Tibial artery (tissue), 4 donors: ENCODE data around the gene SNAPC2.
A peak's percentile ranks its signal among the peaks of the same experiment; 100 is the strongest.

Experiments used
- DNase-seq, 2 donors: peaks; one replicate each; pipeline ENCODE4 v3.0.0-alpha.2; 2019
- H3K27ac ChIP-seq, 2 donors: fragments of 200-600 bp; sonication (generic) in 1 of 2; 1 replicate in 1 of 2; 2 replicates in 1 of 2; pipeline ENCODE4 v1.5.1; 2018 to 2019; ENCODE audit warnings: mild to moderate bottlenecking in 1 of 2
- H3K27me3 ChIP-seq, 2 donors: fragments of 200-600 bp; sonication (generic) in 1 of 2; one replicate each; pipeline versions ENCODE4 v1.5.1 to v1.6.0; 2016 to 2019
- H3K36me3 ChIP-seq, 3 donors: fragments of 200-600 bp; sonication (generic) in 2 of 3; one replicate each; pipeline ENCODE4 v1.5.1; 2016 to 2019; ENCODE audit warnings: mild to moderate bottlenecking in 2 of 3
- H3K4me1 ChIP-seq, 4 donors: fragments of 200-600 bp; sonication (generic) in 2 of 4; 1 replicate in 3 of 4; 2 replicates in 1 of 4; pipeline ENCODE4 v1.5.1; 2016 to 2019
- H3K4me3 ChIP-seq, 2 donors: fragments of 200-600 bp; sonication (generic) in 1 of 2; 1 replicate in 1 of 2; 2 replicates in 1 of 2; pipeline ENCODE4 v1.5.1; 2018 to 2019; ENCODE audit warnings: mild to moderate bottlenecking in 2 of 2
- H3K9me3 ChIP-seq, 3 donors: fragments of 200-600 bp; sonication (generic) in 1 of 3; one replicate each; pipeline ENCODE4 v1.5.1; 2016 to 2019
- intact Hi-C: fragments of 100-400 bp; cut with DNase I; formaldehyde crosslinking; loops from one replicate; pipeline ENCODE4 v1.15.0; 2023; ENCODE audit warnings: low total_unique reads
- TF ChIP-seq, protein P1 (sequence below), 2 experiments: fragments of 200-600 bp in 1 of 2; fragments of 450-650 bp in 1 of 2; IDR thresholded peaks; one replicate each; pipeline ENCODE4 v1.5.1; 2017 to 2019; ENCODE audit warnings: antibody characterized with exemption in 2 of 2, mild to moderate bottlenecking in 1 of 2, moderate library complexity in 1 of 2

SNAPC2 gene

DNA sequence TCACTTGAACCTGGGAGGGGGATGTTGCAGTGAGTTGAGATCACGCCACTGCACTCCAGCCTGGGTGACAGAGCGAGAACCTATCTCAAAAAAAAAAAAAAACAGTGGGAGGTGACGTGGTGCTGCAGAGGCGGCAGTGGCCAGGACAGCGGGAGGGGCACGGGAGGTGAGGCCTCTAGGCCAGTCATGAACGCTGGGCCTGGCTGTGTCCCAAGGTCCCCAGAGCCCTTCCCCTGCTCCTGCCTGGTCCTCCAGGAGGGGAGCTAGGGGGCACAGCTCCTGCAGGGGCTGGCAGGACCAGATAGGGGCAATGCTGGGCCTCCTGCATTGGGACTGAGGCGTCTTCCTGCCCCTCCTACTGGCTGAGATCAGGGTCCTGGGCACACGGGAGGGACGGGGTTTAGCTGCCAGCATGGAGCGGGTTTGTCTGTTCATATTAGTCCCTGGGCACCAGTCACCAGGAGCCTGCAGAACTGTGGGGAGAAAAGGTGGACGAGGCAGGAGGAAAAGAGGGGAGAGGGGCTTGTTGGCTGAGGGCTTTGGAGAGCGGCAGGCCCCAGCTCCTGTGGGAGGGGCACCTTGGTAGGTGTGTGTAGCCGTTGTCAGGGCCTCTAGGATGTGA, 11.9 kb upstream of the SNAPC2 start:
- Histone ChIP-seq H3K4me3 (no peak overlapping the region), H3K36me3 (peaks cover 41 to 63% (median 61%) of the 10 kb centered on the region in 3 donors), H3K4me1 (peaks cover 0 to 36% (median 27%) of the 10 kb centered on the region in 4 donors), H3K27me3 (peaks cover 0 to 18% of the 10 kb centered on the region in 2 donors), H3K27ac (no peak overlapping the region), H3K9me3 (no peaks in the 10 kb centered on the region)
- no peak for DNase-seq
- intact Hi-C loops = no loop called here
- TF ChIP-seq, protein P1, sequence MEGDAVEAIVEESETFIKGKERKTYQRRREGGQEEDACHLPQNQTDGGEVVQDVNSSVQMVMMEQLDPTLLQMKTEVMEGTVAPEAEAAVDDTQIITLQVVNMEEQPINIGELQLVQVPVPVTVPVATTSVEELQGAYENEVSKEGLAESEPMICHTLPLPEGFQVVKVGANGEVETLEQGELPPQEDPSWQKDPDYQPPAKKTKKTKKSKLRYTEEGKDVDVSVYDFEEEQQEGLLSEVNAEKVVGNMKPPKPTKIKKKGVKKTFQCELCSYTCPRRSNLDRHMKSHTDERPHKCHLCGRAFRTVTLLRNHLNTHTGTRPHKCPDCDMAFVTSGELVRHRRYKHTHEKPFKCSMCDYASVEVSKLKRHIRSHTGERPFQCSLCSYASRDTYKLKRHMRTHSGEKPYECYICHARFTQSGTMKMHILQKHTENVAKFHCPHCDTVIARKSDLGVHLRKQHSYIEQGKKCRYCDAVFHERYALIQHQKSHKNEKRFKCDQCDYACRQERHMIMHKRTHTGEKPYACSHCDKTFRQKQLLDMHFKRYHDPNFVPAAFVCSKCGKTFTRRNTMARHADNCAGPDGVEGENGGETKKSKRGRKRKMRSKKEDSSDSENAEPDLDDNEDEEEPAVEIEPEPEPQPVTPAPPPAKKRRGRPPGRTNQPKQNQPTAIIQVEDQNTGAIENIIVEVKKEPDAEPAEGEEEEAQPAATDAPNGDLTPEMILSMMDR (IDR thresholded peaks at IDR 0.05) = no peak

DNA sequence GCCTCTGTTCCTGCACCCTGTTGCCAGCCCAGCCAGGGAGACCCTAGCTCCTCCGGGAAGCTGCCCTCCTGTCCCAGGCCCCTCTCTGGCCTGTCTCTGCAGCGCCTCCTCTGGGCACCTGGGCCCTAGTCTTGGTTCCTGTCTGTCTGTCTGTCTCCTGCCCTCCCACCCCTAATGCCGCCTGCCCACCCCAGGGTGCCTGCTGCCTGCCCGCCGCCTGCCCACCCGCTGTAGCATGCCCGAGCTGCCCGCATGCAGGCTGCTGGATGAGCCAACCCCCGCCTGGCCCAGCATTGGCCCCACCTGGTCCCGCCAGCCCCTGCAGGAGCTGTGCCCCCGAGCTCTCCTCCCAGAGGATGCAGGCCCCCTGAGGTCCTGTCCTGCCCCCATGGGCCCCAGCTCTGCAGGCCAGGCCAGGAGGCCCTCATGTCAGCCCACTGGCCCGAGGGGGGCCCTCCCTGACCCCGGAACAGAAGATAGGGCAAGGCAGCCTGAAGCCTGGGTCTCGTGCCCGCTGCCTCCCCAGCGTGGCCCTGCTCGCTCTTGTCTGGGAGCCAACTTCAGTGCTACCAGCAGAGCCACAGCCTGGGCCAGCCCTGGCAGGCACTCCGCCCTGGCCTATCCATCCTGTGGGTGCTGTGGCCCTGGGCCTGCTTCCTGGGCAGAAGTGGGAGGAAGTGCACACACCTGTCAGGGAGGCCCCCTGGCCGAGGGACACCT, 11.2 kb upstream of the SNAPC2 start:
- TF ChIP-seq, protein P1 (IDR thresholded peaks at IDR 0.05) = no peak
- intact Hi-C loops = no loop called here
- Histone ChIP-seq H3K27ac (no peak overlapping the region), H3K36me3 (peaks cover 41 to 68% (median 62%) of the 10 kb centered on the region in 3 donors), H3K4me1 (peaks cover 0 to 36% (median 27%) of the 10 kb centered on the region in 4 donors), H3K27me3 (peaks cover 0 to 18% of the 10 kb centered on the region in 2 donors), H3K4me3 (no peak overlapping the region), H3K9me3 (no peaks in the 10 kb centered on the region)
- DNase-seq = peak in 1 of 2 donors; percentile 61

DNA sequence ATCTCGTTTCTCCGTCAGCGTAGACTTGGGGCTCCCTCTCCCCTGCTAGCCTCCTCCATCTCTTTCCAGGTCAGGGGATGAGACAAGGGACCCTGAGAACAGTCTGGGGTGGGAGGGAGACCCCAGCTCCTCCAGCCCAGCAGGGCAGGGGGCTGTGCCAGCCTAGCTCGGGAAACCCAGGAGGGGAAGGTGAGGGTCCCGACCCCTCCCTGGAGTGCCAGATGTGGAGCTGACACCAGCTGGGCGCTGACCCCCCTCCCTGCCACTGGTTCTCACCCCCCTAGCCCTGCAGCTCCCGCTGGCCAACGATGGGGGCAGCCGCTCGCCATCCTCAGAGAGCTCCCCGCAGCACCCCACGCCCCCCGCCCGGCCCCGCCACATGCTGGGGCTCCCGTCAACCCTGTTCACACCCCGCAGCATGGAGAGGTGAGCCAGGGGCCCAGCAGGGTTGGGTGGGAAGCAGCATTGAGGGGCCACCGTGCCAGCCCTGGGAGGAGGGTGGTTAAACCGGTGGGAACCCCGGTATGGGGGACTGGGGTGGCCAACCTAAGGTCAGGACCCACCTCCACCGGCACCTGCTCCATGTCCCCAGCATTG, 10.6 kb upstream of the SNAPC2 start:
- intact Hi-C loops = no loop called here
- DNase-seq = peak in 1 of 2 donors; percentile 61
- Histone ChIP-seq H3K4me3 (no peak overlapping the region), H3K27ac (no peak overlapping the region), H3K9me3 (no peaks in the 10 kb centered on the region), H3K4me1 (peaks cover 0 to 32% (median 23%) of the 10 kb centered on the region in 4 donors), H3K27me3 (peaks cover 0 to 22% of the 10 kb centered on the region in 2 donors), H3K36me3 (peaks cover 41 to 68% (median 62%) of the 10 kb centered on the region in 3 donors)
- TF ChIP-seq, protein P1 (IDR thresholded peaks at IDR 0.05) = no peak

DNA sequence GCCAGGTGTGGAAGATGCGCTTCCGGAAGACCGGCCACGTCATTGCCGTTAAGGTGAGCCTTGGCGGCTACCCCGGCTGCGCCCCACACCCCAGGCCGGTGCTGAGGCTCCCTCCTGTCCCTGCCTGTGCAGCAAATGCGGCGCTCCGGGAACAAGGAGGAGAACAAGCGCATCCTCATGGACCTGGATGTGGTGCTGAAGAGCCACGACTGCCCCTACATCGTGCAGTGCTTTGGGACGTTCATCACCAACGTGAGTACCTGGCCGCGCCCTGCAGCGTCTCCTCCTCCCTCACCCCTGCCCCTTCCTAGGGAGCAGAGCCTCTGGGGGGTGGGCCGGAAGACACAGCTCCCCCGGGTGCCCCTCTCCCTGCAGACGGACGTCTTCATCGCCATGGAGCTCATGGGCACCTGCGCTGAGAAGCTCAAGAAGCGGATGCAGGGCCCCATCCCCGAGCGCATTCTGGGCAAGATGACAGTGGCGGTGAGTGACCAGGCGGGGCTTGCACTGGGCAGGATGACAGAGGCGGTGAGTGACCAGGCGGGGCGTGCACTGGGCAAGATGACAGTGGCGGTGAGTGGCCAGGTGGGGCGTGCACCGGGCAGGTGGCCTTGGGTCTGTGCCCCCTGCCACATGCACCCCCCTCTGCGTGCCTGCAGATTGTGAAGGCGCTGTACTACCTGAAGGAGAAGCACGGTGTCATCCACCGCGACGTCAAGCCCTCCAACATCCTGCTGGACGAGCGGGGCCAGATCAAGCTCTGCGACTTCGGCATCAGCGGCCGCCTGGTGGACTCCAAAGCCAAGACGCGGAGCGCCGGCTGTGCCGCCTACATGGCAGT, 9.6 kb upstream of the SNAPC2 start:
- peak in 1 of 2 donors; percentile 57 for DNase-seq
- Histone ChIP-seq H3K36me3 (peaks cover 41 to 68% (median 62%) of the 10 kb centered on the region in 3 donors), H3K9me3 (no peaks in the 10 kb centered on the region), H3K27ac (no peak overlapping the region), H3K4me1 (peaks cover 0 to 23% (median 15%) of the 10 kb centered on the region in 4 donors), H3K4me3 (no peak overlapping the region), H3K27me3 (peaks cover 0 to 32% of the 10 kb centered on the region in 2 donors)
- intact Hi-C loops = no loop called here
- TF ChIP-seq, protein P1 (IDR thresholded peaks at IDR 0.05) = no peak

DNA sequence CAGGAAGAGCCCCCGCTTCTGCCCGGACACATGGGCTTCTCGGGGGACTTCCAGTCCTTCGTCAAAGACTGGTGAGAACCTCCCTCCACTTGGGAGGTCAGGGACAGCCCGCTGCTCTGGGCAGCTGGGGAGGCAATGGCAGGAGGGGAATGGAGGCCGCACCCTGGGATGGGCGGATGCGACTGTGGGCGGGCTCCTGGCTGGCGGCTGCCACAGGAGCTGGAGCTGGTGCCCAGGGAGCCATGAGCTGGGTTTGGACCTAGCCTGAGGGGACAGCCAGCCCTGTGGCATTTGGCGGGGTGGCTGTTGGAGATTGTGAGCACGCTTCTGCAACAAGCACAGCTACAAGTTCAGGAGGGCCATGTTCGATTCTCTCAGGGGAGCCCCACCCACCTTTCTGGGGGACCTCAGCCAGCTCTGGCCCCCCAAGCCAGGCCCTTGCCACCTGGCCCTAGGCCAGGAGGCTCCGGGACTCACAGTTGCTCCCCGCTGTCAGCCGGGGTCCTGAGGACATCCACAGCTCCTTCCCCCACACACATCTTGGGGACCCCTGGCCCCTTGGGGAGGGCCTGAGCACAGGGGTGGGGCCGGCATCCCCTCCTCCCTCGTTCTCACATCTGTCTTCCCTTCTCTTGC, 8.5 kb upstream of the SNAPC2 start:
- peaks cover 0 to 23% (median 16%) of the 10 kb centered on the region in 4 donors for H3K4me1 ChIP-seq
- TF ChIP-seq, protein P1 (IDR thresholded peaks at IDR 0.05) = no peak
- no peak overlapping the region for H3K27ac ChIP-seq
- intact Hi-C loops = no loop called here
- no peak for DNase-seq
- H3K27me3 ChIP-seq = peaks cover 0 to 43% of the 10 kb centered on the region in 2 donors
- no peaks in the 10 kb centered on the region for H3K9me3 ChIP-seq
- H3K4me3 ChIP-seq = no peak overlapping the region
- peaks cover 41 to 57% (median 54%) of the 10 kb centered on the region in 3 donors for H3K36me3 ChIP-seq
